Activated T-cell treated with anti-CD3 and anti-CD28 coated beads for 4 hours (primary cell): ENCODE measurements around the gene RPP30.

Experiments
- DNase-seq: peaks from one replicate; pipeline ENCODE4 v3.0.0-alpha.2; 2020

The RPP30 gene

DNA sequence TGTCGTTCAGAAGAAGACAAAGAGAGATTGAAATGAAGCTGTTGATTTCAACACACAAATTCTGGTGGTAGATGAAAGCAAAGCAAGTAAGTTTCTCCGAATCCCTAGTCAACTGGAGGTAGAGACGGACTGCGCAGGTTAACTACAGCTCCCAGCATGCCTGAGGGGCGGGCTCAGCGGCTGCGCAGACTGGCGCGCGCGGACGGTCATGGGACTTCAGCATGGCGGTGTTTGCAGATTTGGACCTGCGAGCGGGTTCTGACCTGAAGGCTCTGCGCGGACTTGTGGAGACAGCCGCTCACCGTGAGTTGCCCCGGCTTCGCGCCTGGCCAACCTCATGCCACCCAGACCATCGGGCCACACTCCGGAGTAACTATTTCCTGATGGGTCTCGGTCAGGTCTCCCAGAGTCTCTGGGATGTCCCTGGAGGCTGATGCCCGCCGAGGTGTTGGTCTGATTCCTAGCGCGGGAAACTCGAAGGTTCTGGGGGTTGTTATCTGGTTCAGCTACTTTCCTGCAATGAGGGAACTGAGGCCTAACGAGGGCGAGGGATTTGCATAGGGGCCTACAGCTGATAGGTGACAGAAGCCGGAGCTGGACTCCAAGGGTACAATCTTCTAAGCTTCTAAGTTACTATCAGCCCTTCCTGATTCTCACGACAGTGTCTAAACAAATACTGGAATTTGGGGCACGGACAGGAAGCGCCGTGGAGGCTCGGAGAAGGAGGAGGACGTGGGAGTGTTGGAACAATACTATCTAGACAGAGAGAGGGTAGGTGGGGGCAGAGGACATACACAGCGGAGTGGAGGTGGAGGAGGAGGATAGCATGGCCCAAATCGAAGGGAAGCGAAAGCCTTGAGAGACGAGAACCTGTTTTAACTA is at the start of gene RPP30:
Gene RPP30 (plus strand): TSS at position 209 of the 882 bp plus-strand sequence. CDS start 13 bp downstream, at position 222.
- peak; percentile 66 for DNase-seq

GRCh38 chr10:90822508-90822907 is 49.3 kb upstream of the RPP30 start:
- no peak for DNase-seq

DNA sequence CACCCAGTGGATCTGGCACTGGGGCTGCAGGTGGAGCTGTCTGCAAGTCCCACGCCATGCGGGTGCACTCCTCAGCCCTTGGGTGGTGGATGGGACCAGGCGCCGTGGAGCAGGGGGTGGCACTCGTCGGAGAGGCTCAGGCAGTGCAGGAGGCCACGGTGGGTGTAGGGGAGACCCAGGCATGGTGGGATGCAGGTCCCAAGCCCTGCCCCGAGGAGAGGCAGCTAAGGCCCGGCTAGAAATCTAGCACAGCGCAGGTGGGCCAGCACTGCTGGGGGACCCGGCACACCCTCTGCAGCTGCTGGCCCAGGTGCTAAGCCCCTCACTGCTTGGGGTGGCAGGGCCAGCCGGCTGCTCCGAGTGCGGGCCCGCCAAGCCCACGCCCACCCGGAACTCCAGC is 39.7 kb upstream of the RPP30 start:
- DNase-seq, result no peak

GRCh38 chr10:90834326-90834725 is 37.4 kb upstream of the RPP30 start:
- DNase-seq, result no peak

DNA sequence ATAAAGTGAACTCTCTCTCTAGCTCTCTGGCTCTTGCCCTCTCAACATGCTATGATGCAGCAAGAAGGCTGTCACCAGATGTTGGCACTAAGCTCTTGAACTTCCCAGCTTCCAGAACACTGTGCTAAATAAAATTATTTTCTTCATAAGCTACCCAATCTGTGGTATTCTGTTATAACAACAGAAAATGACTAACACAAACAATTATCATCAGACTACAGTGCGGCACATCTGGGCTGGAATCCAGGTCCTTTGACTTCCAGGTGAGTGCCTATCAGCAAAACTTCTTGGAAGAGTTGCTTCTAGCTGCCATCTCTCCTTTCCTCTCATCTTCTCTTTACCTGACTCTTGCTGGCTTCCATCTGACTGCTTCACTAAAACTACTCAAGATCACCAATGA is 34.3 kb upstream of the RPP30 start:
- DNase-seq, result no peak

DNA sequence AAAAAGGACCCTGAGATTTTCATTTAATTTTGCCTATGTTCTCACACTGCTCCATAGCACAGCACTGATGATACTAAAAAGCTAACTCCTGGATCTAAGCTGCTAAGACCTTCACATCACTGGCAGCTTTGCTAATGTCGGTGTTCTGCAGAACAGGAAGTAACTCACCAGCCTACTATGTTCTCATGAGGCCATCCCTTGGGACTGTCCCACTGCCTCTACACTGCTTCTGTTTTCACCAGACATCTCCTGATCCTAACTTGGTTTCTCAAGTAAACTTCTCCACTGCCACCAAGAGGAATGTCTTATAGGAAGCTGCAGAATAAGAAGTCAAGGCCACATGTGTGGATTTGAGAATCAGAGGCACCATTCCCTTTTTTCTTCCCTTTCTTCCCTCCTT is 29.0 kb upstream of the RPP30 start:
- DNase-seq, result no peak

DNA sequence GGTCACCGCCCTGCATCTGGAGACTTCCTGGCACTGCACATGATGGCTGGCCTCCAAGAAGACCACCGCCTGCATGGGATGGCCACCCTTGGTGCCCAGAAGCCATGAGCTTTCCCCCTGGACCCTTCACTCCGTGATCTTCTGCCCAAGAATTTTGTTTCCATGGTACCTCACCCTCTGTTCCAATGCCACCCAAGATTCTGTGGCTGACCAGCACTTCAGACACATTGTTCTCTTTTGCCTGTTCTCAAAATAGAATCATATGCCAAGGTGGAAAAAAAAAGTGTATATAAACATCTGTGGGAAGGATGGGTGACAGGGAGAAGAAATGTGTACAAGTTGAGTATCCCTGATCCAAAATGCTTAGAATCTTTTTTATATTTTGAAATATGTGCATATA is 26.0 kb upstream of the RPP30 start:
- no peak for DNase-seq

GRCh38 chr10:90846746-90847145 is 25.0 kb upstream of the RPP30 start:
- DNase-seq, result no peak

DNA sequence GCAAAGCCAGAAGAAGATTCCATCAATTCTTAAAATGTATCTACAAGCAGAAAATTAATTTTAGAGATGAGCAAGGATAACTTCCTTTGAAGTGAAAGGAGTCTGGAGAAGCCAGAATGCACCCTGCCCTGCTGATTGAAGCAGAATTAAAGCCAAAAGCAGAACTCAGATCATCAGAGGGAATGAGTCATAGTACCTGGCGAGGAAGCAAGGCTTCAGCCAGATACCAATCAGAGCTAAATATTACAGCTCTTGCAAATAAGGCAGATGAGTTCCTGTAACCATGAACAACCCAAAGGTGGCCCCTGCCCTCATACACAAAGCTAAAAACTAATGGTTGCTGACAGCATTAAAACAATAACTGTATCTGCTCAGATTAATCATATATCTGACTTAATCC is 24.3 kb upstream of the RPP30 start:
- no peak for DNase-seq

DNA sequence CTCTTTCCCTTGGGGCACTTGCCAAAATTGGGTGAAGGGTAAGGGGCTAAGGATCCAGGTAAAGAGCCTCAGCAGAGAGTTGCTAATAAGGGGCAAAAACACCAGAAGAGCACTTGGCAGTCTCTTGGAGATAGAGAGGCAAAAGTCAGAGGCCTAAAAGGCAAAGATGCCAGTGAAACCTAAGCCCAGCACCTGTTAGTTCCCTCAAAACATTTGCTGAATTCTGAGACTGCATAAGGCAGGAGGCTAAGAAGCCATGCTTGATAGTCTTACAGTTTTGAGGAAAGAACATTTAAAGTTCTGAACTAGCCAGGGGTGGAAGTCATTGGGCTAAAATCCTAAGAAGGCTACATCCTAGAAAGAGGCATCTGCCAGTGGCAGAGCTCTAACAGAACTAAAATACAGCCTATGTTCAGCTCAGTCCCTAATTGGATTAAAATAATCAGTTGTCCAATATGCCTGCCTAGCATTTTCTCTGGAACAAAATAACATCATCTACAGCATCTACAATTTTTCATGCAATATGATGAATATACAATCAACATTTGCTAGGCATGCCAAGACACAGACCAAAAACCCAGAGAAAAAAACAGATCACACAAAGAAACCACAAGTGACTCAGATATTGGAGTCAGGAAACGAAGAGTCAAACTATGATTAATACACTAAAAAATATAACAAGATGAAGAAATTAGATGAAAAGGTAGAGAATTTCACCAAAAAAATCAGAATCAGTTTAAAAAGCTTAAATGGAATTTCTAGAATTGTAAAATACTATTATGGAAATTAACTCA is 21.6 kb upstream of the RPP30 start:
- DNase-seq, result no peak

DNA sequence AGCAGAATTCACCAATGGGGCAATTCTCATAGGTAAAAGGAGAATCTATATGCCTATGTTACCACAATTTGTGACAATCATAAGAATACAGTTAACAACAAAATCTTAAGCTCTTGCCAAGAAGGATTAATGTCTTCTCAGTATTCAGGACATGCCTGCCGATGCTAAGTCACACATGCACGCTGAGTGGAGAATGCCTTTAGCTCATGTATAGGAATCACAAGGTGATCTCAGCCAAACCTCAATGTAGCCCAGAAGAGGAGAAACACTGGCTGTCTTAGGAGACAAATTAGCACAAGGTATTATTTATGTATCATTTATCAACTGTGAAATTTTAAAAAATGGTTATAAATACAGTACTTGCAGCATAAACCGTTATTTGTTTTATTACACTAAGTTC is 16.6 kb upstream of the RPP30 start:
- DNase-seq, result no peak

DNA sequence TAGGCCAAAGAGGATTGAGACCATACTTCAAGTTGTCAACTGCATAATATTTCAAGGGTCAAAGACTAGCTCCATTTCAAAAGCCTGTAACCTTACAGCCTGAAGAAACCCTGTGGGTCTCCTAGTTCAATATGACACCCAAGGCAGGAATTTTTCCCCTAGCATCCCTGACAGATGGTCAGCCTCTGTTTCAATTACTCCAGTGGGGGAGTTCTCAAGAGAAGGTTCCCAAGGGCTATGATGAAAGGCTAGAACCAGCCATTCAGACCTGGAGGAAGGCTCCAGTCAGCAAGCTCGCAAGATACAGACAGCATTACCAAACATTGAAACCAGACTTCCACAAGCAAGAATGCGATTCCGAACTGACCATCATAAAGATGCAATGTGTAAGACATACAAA is 15.5 kb upstream of the RPP30 start:
- no peak for DNase-seq

- DNase-seq, result no peak
Measured at GRCh38 chr10:90856964-90857634, 14.7 kb upstream of the RPP30 start.

- DNase-seq, result peak; percentile 41
Measured at GRCh38 chr10:90857635-90858460, 13.9 kb upstream of the RPP30 start, which contains the start of gene HTR7. HTR7 (minus strand) TSS chr10:90858039; CDS start chr10:90857671, 368 bp downstream.

GRCh38 chr10:90858461-90858968 is 13.3 kb upstream of the RPP30 start:
- no peak for DNase-seq

DNA sequence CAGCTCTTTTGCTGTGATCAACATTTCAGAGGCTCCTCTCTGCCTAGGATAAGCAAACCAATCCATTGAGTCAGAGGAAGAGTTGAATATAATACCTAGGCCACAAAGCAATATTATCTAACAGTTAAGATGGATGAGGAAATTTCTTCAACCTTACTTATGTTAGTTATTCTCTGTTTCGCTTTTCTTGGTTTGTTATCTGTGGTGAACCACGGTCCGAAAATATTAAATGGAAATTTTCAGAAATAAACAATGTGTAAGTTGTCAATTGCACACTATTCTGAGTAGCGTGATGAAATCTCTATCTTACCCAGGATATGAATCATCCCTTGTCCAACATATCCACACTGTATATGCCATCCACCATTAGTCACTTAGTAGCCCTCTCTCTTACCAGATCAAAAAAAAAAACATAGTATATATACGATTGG is 12.4 kb upstream of the RPP30 start:
- no peak for DNase-seq

DNA sequence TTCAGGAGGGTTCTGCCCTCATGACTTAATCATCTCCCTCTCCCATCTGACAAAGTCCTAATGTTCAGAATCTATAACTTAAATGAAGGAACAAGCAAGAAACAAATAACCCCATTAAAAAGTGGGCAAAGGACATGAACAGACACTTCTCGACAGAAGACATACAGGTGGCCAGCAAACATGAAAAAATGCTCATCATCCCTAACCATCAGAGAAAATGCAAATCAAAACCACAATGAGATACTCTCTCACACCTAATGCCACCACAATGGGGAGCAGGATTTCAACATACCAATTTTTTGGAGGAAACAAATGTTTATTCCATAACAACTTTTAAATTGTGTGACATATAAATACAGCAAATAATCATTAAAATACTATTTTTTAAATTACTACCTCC is 11.0 kb upstream of the RPP30 start:
- no peak for DNase-seq

GRCh38 chr10:90862908-90863514 is 8.8 kb upstream of the RPP30 start:
- DNase-seq, result no peak

GRCh38 chr10:90865401-90865800 is 6.4 kb upstream of the RPP30 start:
- DNase-seq, result no peak

- DNase-seq, result no peak
Measured at GRCh38 chr10:90866050-90866598, 5.7 kb upstream of the RPP30 start.

DNA sequence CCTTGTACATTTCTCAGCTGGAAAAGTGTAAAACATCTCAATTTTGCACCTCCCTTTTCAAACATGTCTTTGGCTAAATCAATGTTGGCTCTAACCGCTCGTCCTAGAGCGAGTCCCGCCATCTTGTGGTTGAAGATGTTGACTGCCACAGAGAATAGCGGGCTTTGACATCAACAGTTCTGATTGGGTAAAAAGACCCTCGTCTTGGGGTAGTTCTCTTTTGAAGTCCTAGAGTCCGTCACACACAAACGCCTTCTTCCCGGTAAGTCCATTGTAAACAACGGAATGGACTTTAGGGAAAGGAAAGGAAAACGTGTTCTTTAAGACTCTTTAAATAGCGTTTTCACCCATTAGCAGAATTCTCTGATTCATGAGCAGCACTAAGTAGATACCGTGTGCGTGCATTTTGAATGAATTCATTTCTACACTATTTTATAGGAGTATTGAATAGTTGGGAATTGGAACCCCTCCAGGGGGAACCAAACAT is 452 bp upstream of the RPP30 start:
- DNase-seq, result no peak
